OCI-LY7 (cell line): Measurements from ENCODE around the gene TOP1.

Experiments
- CTCF ChIP-seq: fragments of 200-600 bp; sonication (generic); conservative IDR thresholded peaks from 2 replicates; pipeline ENCODE4 v1.5.1; 2014; ENCODE audit warnings: mild to moderate bottlenecking, antibody characterized with exemption, low read length, moderate library complexity, mixed read lengths
- EZH2phosphoT487 ChIP-seq: fragments of 200-600 bp; sonication (generic); IDR thresholded peaks from 2 replicates; pipeline ENCODE4 v1.6.1; 2018; ENCODE audit warnings: low read depth, borderline replicate concordance, mild to moderate bottlenecking, mixed run types, antibody characterized with exemption, low read length, moderate library complexity, mixed read lengths

GRCh38 chr20:41057999-41058673, 29.5 kb downstream of the TOP1 start:
- TF ChIP-seq CTCF (no peak), EZH2phosphoT487 (no peak)
